Gastrocnemius medialis (tissue), 4 donors: ENCODE data around the gene SUN1. TPM values are rescaled to one million over a fixed set of nuclear protein-coding genes. Genes with fewer than 3 reads are reported as not detected.
"Not testable (repeated sequence)": the region's sequence is repeated elsewhere in the genome, so short reads cannot be mapped to it uniquely, and the experiment has no call there.

Experiments used
- ATAC-seq, 2 donors: fragments of 150-250 bp; one replicate each; pipeline ENCODE4 v1.9.1; 2016
- DNase-seq, 2 donors: peaks; one replicate each; pipeline ENCODE4 v3.0.0-alpha.2; 2019
- H3K27ac ChIP-seq, 4 donors: fragments of 200-600 bp; sonication (generic); 1 replicate in 1 of 4; 2 replicates in 3 of 4; pipeline ENCODE4 v1.5.1; 2016 to 2018; ENCODE audit warnings: mild to moderate bottlenecking in 2 of 4, moderate library complexity in 1 of 4
- H3K27me3 ChIP-seq, 3 donors: fragments of 200-600 bp; sonication (generic) in 2 of 3; 1 replicate in 1 of 3; 2 replicates in 2 of 3; pipeline versions ENCODE4 v1.5.1 to v1.6.0; 2016 to 2019; ENCODE audit warnings: mild to moderate bottlenecking in 1 of 3, moderate library complexity in 1 of 3
- H3K36me3 ChIP-seq, 2 donors: fragments of 200-600 bp; sonication (generic) in 1 of 2; one replicate each; pipeline ENCODE4 v1.5.1; 2017 to 2018
- H3K4me1 ChIP-seq, 2 donors: fragments of 200-600 bp; sonication (generic) in 1 of 2; one replicate each; pipeline ENCODE4 v1.5.1; 2016 to 2017; ENCODE audit warnings: mild to moderate bottlenecking in 2 of 2
- H3K4me3 ChIP-seq, 4 donors: fragments of 200-600 bp; sonication (generic) in 3 of 4; 1 replicate in 1 of 4; 2 replicates in 3 of 4; pipeline ENCODE4 v1.5.1; 2016 to 2019; ENCODE audit warnings: mild to moderate bottlenecking in 2 of 4
- H3K9me3 ChIP-seq, 3 donors: fragments of 200-600 bp; sonication (generic) in 2 of 3; 1 replicate in 1 of 3; 2 replicates in 2 of 3; pipeline ENCODE4 v1.5.1; 2016 to 2019
- POLR2A ChIP-seq, 2 donors: fragments of 450-650 bp; IDR thresholded peaks; one replicate each; pipeline ENCODE4 v1.6.1; 2017; ENCODE audit warnings: antibody characterized with exemption in 2 of 2, mild to moderate bottlenecking in 2 of 2, moderate library complexity in 2 of 2
- in situ Hi-C, 4 donors: fragments of 200-750 bp; cut with MboI; loops; one replicate each; pipeline versions ENCODE4 v1.15.0 to v1.8.0; 2017; ENCODE audit warnings: low sequenced_read_pairs in 4 of 4
- intact Hi-C: fragments of 100-400 bp; cut with DNase I; formaldehyde crosslinking; loops from one replicate; pipeline ENCODE4 v1.15.1; 2023; ENCODE audit warnings: low total_unique reads
- total RNA-seq, 4 donors: library from RNA; depleted of rRNA; stranded (reverse); fragments of >200 nt; gene quantifications; one replicate each; pipeline versions ENCODE4 v1.1.0 to v1.2.3, GENCODE V29; 2016
- TF ChIP-seq, protein P1 (sequence below), 5 experiments: fragments of 450-650 bp in 3 of 5; fragments of 200-600 bp in 2 of 5; sonication (generic) in 2 of 5; IDR thresholded peaks in 4 of 5; conservative IDR thresholded peaks in 1 of 5; 1 replicate in 4 of 5; 2 replicates in 1 of 5; pipeline ENCODE4 v1.5.1; 2016 to 2019; ENCODE audit warnings: antibody characterized with exemption in 5 of 5, mild to moderate bottlenecking in 3 of 5, moderate library complexity in 3 of 5

The SUN1 gene
- total RNA-seq, 4 donors from 2014 or later: 112 to 154 (median 132) TPM

DNA sequence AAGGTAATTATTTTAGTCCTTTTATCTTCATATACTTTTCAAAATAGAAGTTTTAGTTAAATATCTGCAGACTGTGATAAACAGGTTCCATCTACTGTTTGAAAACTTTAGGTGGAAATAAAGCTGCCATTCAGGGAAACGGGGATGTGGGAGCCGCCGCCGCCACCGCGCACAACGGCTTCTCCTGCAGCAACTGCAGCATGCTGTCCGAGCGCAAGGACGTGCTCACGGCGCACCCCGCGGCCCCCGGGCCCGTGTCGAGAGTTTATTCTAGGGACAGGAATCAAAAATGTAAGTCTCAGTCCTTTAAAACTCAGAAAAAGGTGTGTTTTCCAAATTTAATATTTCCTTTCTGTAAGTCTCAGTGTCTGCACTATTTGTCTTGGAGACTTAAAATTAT lies 11.0 kb downstream of the SUN1 start:
- in situ Hi-C loops (no loop called here), intact Hi-C loops (no loop called here)
- H3K36me3 ChIP-seq: peaks cover 0 to 62% of the 10 kb centered on the region in 2 donors
- no peak for TF ChIP-seq POLR2A (IDR thresholded peaks at IDR 0.05)
- TF ChIP-seq, protein P1, sequence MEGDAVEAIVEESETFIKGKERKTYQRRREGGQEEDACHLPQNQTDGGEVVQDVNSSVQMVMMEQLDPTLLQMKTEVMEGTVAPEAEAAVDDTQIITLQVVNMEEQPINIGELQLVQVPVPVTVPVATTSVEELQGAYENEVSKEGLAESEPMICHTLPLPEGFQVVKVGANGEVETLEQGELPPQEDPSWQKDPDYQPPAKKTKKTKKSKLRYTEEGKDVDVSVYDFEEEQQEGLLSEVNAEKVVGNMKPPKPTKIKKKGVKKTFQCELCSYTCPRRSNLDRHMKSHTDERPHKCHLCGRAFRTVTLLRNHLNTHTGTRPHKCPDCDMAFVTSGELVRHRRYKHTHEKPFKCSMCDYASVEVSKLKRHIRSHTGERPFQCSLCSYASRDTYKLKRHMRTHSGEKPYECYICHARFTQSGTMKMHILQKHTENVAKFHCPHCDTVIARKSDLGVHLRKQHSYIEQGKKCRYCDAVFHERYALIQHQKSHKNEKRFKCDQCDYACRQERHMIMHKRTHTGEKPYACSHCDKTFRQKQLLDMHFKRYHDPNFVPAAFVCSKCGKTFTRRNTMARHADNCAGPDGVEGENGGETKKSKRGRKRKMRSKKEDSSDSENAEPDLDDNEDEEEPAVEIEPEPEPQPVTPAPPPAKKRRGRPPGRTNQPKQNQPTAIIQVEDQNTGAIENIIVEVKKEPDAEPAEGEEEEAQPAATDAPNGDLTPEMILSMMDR (IDR thresholded peaks at IDR 0.05 in 4 of 5, conservative IDR thresholded peaks at IDR 0.05 in 1 of 5): no peak
- H3K9me3 ChIP-seq: no peaks in the 10 kb centered on the region
- ATAC-seq: no peak
- no peak overlapping the region for H3K4me3 ChIP-seq
- no peak overlapping the region for H3K27ac ChIP-seq
- no peak for DNase-seq
- no peaks in the 10 kb centered on the region for H3K27me3 ChIP-seq
- peaks cover 2 to 9% of the 10 kb centered on the region in 2 donors for H3K4me1 ChIP-seq

DNA sequence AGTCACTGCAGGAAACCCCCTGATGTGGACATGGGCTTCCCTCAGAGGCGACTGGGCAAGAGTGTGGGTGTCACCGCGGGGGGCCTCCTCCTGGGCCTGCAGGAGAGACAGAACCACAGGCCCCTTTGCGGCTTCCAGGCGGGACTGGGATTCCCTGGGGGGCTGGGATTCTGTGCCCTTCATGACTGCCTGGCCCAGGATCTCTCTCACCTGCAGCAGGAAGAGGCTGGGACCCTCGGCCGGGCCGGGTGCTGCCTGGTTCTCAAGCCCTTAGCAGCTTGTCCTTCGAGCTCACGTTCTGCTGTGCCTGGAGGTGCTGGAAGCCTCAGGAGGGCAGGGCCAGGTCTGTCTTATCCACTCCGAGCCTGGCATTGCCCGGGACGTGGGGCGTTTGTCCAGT lies 11.8 kb downstream of the SUN1 start:
- H3K9me3 ChIP-seq: no peaks in the 10 kb centered on the region
- H3K36me3 ChIP-seq: peaks cover 0 to 58% of the 10 kb centered on the region in 2 donors
- TF ChIP-seq POLR2A (IDR thresholded peaks at IDR 0.05): no peak
- TF ChIP-seq, protein P1 (IDR thresholded peaks at IDR 0.05 in 4 of 5, conservative IDR thresholded peaks at IDR 0.05 in 1 of 5): no peak
- no peaks in the 10 kb centered on the region for H3K27me3 ChIP-seq
- in situ Hi-C loops: no loop called here
- H3K4me1 ChIP-seq: peaks cover 0 to under 1% of the 10 kb centered on the region in 2 donors
- no peak overlapping the region for H3K4me3 ChIP-seq
- no peak overlapping the region for H3K27ac ChIP-seq
- no peak for ATAC-seq
- intact Hi-C loops: no loop called here
- no peak for DNase-seq

DNA sequence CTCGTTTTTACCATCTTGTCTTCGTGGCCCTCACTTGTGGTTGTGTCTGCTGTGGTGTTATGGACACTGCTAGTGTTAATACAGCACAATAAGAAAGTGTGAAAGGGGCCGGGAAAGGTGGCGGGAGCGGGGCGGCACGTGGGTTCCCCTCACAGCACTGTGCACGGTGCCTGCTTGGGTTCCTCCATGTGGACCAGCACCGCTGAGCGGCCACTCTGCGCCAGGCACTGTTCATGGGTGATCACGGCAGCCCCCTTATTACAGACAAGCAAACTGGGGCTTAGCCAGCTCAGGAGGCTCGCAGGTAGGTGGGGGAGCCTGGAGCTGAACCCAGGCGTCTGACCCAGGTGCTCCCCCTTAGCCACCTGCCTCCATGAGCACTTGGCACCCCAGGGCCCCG lies 12.2 kb downstream of the SUN1 start:
- H3K9me3 ChIP-seq: no peaks in the 10 kb centered on the region
- no peak for DNase-seq
- TF ChIP-seq, protein P1 (IDR thresholded peaks at IDR 0.05 in 4 of 5, conservative IDR thresholded peaks at IDR 0.05 in 1 of 5): no peak
- TF ChIP-seq POLR2A (IDR thresholded peaks at IDR 0.05): no peak
- H3K36me3 ChIP-seq: peaks cover 0 to 59% of the 10 kb centered on the region in 2 donors
- in situ Hi-C loops (no loop called here), intact Hi-C loops (no loop called here)
- no peaks in the 10 kb centered on the region for H3K27me3 ChIP-seq
- no peak overlapping the region for H3K4me3 ChIP-seq
- no peak overlapping the region for H3K27ac ChIP-seq
- no peak for ATAC-seq
- no peaks in the 10 kb centered on the region for H3K4me1 ChIP-seq

DNA sequence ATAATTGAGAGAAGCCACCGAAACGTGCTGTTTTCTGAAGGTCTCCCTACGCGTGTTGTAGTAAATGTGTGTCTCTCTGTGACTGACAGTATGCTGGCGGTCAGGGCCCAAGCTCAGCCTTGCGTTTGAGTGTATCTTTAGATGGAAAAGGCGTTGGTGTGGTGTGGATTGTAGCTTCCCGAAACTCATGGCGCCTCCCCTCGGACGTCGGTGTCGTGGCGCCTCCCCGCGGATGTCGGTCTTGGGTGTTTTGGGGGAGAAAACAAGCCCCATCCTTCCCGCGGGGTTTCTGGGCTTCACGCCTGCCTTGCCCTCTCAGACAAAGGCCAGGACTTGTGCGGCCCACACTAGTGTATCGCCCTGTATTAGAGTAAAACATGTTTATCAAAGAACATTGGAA lies 12.8 kb downstream of the SUN1 start:
- TF ChIP-seq, protein P1 (IDR thresholded peaks at IDR 0.05 in 4 of 5, conservative IDR thresholded peaks at IDR 0.05 in 1 of 5): no peak
- TF ChIP-seq POLR2A (IDR thresholded peaks at IDR 0.05): no peak
- in situ Hi-C loops: no loop called here
- intact Hi-C loops: no loop called here
- H3K27me3 ChIP-seq: no peaks in the 10 kb centered on the region
- ATAC-seq (no peak), DNase-seq (no peak)
- H3K4me1 ChIP-seq: no peaks in the 10 kb centered on the region
- no peak overlapping the region for H3K4me3 ChIP-seq
- H3K27ac ChIP-seq: no peak overlapping the region
- H3K9me3 ChIP-seq: no peaks in the 10 kb centered on the region
- H3K36me3 ChIP-seq: peaks cover 0 to 60% of the 10 kb centered on the region in 2 donors

DNA sequence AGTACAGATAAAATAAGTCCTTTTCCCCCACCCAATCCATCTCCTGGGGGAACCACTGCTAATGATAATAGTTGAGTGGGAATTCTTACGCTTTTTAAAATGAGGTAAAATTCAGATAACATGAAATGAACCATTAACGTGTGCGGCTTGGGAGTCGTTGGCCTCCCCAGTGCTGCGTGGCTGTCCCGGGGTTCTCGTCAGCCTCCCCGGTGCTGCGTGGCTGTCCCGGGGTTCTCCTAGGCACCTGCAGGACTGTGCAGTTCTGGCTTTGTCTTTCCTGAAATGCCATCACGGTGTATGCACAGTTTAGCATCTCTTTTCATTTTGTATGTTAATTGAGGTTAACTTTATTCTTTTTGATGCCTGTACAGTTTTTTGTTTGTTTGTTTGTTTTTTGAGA lies 13.5 kb downstream of the SUN1 start:
- peaks cover 0 to 60% of the 10 kb centered on the region in 2 donors for H3K36me3 ChIP-seq
- no peak for ATAC-seq
- intact Hi-C loops (no loop called here), in situ Hi-C loops (no loop called here)
- H3K4me1 ChIP-seq: peaks cover 0 to under 1% of the 10 kb centered on the region in 2 donors
- TF ChIP-seq, protein P1 (IDR thresholded peaks at IDR 0.05 in 4 of 5, conservative IDR thresholded peaks at IDR 0.05 in 1 of 5): no peak
- no peak overlapping the region for H3K4me3 ChIP-seq
- H3K27ac ChIP-seq: no peak overlapping the region
- no peak for DNase-seq
- no peaks in the 10 kb centered on the region for H3K27me3 ChIP-seq
- no peaks in the 10 kb centered on the region for H3K9me3 ChIP-seq

DNA sequence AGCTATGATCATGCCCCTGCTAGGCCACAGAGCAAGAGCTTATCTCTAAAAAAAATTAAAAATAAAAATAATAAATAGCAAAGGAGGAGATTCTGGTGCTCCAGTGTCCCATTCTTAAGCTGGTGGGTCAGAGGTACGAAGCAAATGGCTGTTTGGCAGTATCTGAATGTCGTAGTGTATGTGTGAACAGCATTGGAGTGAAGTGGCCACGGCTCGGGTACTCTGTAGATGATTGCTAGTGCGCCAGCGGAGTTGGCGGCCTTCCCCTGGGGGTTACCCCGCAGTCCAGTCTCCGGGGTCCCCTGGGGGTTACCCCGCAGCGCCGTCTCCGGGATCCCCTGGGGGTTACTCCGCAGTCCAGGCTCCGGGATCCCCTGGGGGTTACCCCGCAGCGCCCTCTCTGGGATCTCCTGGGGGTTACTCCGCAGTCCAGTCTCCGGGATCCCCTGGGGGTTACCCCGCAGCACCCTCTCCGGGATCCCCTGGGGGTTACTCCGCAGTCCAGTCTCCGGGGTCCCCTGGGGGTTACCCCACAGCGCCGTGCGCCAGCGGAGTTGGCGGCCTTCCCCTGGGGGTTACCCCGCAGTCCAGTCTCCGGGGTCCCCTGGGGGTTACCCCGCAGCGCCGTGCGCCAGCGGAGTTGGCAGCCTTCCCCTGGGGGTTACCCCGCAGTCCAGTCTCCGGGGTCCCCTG lies 14.8 kb downstream of the SUN1 start:
- DNase-seq, H3K27me3 ChIP-seq, H3K4me3 ChIP-seq, intact Hi-C loops, H3K9me3 ChIP-seq, in situ Hi-C loops, H3K27ac ChIP-seq, ATAC-seq: not testable (repeated sequence)
- peaks cover 9 to 10% of the 10 kb centered on the region in 2 donors for H3K4me1 ChIP-seq
- peaks cover 0 to 56% of the 10 kb centered on the region in 2 donors for H3K36me3 ChIP-seq

DNA sequence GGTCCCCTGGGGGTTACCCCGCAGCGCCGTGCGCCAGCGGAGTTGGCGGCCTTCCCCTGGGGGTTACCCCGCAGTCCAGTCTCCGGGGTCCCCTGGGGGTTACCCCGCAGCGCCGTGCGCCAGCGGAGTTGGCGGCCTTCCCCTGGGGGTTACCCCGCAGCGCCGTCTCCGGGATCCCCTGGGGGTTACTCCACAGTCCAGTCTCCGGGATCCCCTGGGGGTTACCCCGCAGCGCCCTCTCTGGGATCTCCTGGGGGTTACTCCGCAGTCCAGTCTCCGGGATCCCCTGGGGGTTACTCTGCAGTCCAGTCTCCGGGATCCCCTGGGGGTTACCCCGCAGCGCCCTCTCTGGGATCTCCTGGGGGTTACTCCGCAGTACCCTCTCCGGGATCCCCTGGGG lies 15.5 kb downstream of the SUN1 start:
- in situ Hi-C loops: not testable (repeated sequence)
- peaks cover 0 to 55% of the 10 kb centered on the region in 2 donors for H3K36me3 ChIP-seq

More for the DNA sequence above, 15.5 kb downstream of the SUN1 start:
- H3K27me3 ChIP-seq, intact Hi-C loops, H3K9me3 ChIP-seq, H3K4me3 ChIP-seq, DNase-seq, H3K27ac ChIP-seq, ATAC-seq: not testable (repeated sequence)
- H3K4me1 ChIP-seq: peaks cover 9 to 10% of the 10 kb centered on the region in 2 donors
